Sigmoid colon (tissue), 7 donors: Measurements from ENCODE around the gene STARD13. TPM values are rescaled to one million over a fixed set of nuclear protein-coding genes. Genes with fewer than 3 reads are reported as not detected.

Source experiments
- DNase-seq: peaks from one replicate; pipeline ENCODE4 v3.0.0-alpha.2; 2019
- H3K27ac ChIP-seq, 4 donors: fragments of 200-600 bp; sonication (generic); one replicate each; pipeline ENCODE4 v1.5.1; 2016 to 2019; ENCODE audit warnings: mild to moderate bottlenecking in 1 of 4
- H3K27me3 ChIP-seq, 3 donors: fragments of 200-600 bp; sonication (generic); one replicate each; pipeline ENCODE4 v1.5.1; 2019; ENCODE audit warnings: mild to moderate bottlenecking in 1 of 3
- H3K36me3 ChIP-seq, 4 donors: fragments of 200-600 bp; sonication (generic); one replicate each; pipeline ENCODE4 v1.5.1; 2016 to 2019
- H3K4me1 ChIP-seq, 4 donors: fragments of 200-600 bp; sonication (generic); one replicate each; pipeline ENCODE4 v1.5.1; 2017 to 2019
- H3K4me3 ChIP-seq, 4 donors: fragments of 200-600 bp; sonication (generic); one replicate each; pipeline ENCODE4 v1.5.1; 2017 to 2019; ENCODE audit warnings: mild to moderate bottlenecking in 2 of 4, moderate library complexity in 1 of 4
- H3K9me3 ChIP-seq, 4 donors: fragments of 200-600 bp in 3 of 4; sonication (generic) in 3 of 4; one replicate each; pipeline versions ENCODE4 v1.5.1 to v1.6.1; 2013 to 2019
- EP300 ChIP-seq, 4 donors: sonication (generic); formaldehyde crosslinking; IDR thresholded peaks; one replicate each; pipeline ENCODE4 v1.6.1; 2017; ENCODE audit warnings: antibody characterized with exemption in 4 of 4
- POLR2A ChIP-seq, 2 donors: fragments of 450-650 bp; IDR thresholded peaks; one replicate each; pipeline ENCODE4 v1.6.1; 2016; ENCODE audit warnings: antibody characterized with exemption in 2 of 2, mild to moderate bottlenecking in 2 of 2, moderate library complexity in 2 of 2
- POLR2AphosphoS5 ChIP-seq, 4 donors: sonication (generic); formaldehyde crosslinking; IDR thresholded peaks; one replicate each; pipeline ENCODE4 v1.6.1; 2017; ENCODE audit warnings: antibody characterized with exemption in 4 of 4
- WGBS, 2 donors: extraction: QIAGEN DNeasy Blood & Tissue Kit; methylation state at CpG; one replicate each; pipeline ENCODE4 v1.1.7; 2013; 5-methylcytosine and 5-hydroxymethylcytosine counted together
- intact Hi-C: fragments of 100-400 bp; cut with DNase I; formaldehyde crosslinking; loops from one replicate; pipeline ENCODE4 v1.15.1; 2023
- polyA plus RNA-seq, 3 donors: library from polyadenylated mRNA; stranded (reverse); fragments of 200-250 nt; gene quantifications; one replicate each; pipeline ENCODE4 v1.2.3, GENCODE V29; 2013
- total RNA-seq, 4 donors: library from RNA; depleted of rRNA; stranded (reverse); fragments of >200 nt; gene quantifications; one replicate each; pipeline ENCODE4 v1.1.0, GENCODE V29; 2016
- TF ChIP-seq, protein P1 (sequence below), 4 experiments: fragments of 450-650 bp in 3 of 4; fragments of 200-600 bp in 1 of 4; IDR thresholded peaks; one replicate each; pipeline ENCODE4 v1.5.1; 2016 to 2019; ENCODE audit warnings: antibody characterized with exemption in 4 of 4, mild to moderate bottlenecking in 3 of 4, moderate library complexity in 2 of 4
- donor health status: healthy with polysubstance abuse.
- donor health status: Bipolar disorder and iron deficiency.
- donor health status: healthy.

STARD13 gene
- total and polyA plus RNA-seq, 7 donors = 3.7 to 102 (median 66.7) TPM

DNA sequence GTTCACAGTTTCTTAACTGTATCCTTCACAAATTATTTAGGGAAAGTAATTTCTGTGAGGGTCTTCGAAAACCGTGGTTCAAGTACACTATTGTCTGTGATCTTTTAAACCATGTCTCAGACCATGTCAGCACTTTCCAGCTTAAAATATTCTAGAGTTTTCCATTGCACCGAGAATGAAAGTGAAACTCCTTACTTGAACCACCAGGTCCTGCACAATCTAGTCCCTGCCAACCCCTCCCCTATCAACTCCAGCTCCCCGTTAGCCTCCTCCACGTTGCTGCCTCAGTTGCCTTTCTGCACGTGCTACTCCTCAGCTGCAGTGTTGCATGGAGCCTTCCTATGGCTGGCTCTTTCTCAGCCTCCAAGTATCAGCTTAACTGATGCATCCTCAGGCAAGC lies 7.2 kb upstream of the STARD13 start:
- H3K4me1 ChIP-seq = peaks cover 0 to 30% (median 21%) of the 10 kb centered on the region in 4 donors
- no peak overlapping the region for H3K4me3 ChIP-seq
- H3K36me3 ChIP-seq = no peaks in the 10 kb centered on the region
- TF ChIP-seq POLR2A (IDR thresholded peaks at IDR 0.05) (no peak), POLR2AphosphoS5 (IDR thresholded peaks at IDR 0.05) (no peak)
- H3K9me3 ChIP-seq = no peaks in the 10 kb centered on the region
- intact Hi-C loops = no loop called here
- H3K27me3 ChIP-seq = no peaks in the 10 kb centered on the region
- 74 to 82% methylated on average over 6 of the region's 6 CpGs for WGBS, 2 donors
- no peak overlapping the region for H3K27ac ChIP-seq
- no peak for DNase-seq

GRCh38 chr13:33290421-33290965 lies 4.9 kb upstream of the STARD13 start:
- Histone ChIP-seq H3K27me3 (no peaks in the 10 kb centered on the region), H3K36me3 (no peaks in the 10 kb centered on the region), H3K9me3 (no peaks in the 10 kb centered on the region), H3K4me1 (peaks cover 0 to 38% (median 28%) of the 10 kb centered on the region in 4 donors), H3K4me3 (no peak overlapping the region), H3K27ac (peak overlapping the region; percentile 45 to 61 (median 60))
- no peak for TF ChIP-seq EP300 (IDR thresholded peaks at IDR 0.05)
- TF ChIP-seq POLR2A (IDR thresholded peaks at IDR 0.05) = no peak
- TF ChIP-seq, protein P1, sequence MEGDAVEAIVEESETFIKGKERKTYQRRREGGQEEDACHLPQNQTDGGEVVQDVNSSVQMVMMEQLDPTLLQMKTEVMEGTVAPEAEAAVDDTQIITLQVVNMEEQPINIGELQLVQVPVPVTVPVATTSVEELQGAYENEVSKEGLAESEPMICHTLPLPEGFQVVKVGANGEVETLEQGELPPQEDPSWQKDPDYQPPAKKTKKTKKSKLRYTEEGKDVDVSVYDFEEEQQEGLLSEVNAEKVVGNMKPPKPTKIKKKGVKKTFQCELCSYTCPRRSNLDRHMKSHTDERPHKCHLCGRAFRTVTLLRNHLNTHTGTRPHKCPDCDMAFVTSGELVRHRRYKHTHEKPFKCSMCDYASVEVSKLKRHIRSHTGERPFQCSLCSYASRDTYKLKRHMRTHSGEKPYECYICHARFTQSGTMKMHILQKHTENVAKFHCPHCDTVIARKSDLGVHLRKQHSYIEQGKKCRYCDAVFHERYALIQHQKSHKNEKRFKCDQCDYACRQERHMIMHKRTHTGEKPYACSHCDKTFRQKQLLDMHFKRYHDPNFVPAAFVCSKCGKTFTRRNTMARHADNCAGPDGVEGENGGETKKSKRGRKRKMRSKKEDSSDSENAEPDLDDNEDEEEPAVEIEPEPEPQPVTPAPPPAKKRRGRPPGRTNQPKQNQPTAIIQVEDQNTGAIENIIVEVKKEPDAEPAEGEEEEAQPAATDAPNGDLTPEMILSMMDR (IDR thresholded peaks at IDR 0.05) = no peak
- no peak for TF ChIP-seq POLR2AphosphoS5 (IDR thresholded peaks at IDR 0.05)
- intact Hi-C loops = no loop called here
- no peak for DNase-seq
- 94 to 98% methylated on average over 3 of the region's 3 CpGs for WGBS, 2 donors

DNA sequence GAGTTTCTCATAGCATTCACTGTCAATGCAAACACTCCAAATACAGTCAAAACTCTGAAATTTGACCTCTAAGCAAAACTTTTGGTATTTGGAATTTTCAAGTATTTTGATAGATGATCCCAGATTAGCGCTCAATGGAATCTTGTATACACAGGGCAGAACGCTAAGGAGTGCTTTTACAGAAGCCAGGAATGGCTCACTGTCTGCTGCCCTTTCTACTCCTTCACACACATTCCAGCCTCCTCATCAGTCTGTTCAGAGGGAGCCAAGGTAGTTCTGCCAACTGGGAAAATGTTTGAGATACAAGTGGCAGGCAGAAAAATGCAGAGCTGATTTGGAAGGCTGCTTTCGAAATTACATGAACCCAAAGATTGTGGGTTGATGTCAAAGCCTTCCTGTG lies 4.4 kb upstream of the STARD13 start:
- H3K4me3 ChIP-seq = no peak overlapping the region
- TF ChIP-seq POLR2A (IDR thresholded peaks at IDR 0.05) = no peak
- TF ChIP-seq POLR2AphosphoS5 (IDR thresholded peaks at IDR 0.05) = no peak
- TF ChIP-seq, protein P1 (IDR thresholded peaks at IDR 0.05) = no peak
- no peak for TF ChIP-seq EP300 (IDR thresholded peaks at IDR 0.05)
- 90% methylated on average over 3 of the region's 3 CpGs for WGBS, 2 donors
- no peaks in the 10 kb centered on the region for H3K36me3 ChIP-seq
- peaks cover 0 to 38% (median 28%) of the 10 kb centered on the region in 4 donors for H3K4me1 ChIP-seq
- DNase-seq = no peak
- H3K27me3 ChIP-seq = no peaks in the 10 kb centered on the region
- no peaks in the 10 kb centered on the region for H3K9me3 ChIP-seq
- intact Hi-C loops = loop anchor here (5.0 to 10.0 kb wide), 6 partner anchors 62 to 703 kb away; partner anchors contain the start of genes KL and PDS5B
- H3K27ac ChIP-seq = peak overlapping the region; percentile 45 to 61 (median 60)

GRCh38 chr13:33287142-33287882 lies 1.8 kb upstream of the STARD13 start:
- WGBS, 2 donors = 88 to 90% methylated on average over 15 of the region's 15 CpGs
- H3K4me1 ChIP-seq = peaks cover 0 to 44% (median 31%) of the 10 kb centered on the region in 4 donors
- H3K36me3 ChIP-seq = no peaks in the 10 kb centered on the region
- no peak for DNase-seq
- intact Hi-C loops = loop anchor here (5.0 to 10.0 kb wide), 6 partner anchors 65 to 700 kb away; partner anchors contain the start of genes KL and PDS5B
- TF ChIP-seq POLR2A (IDR thresholded peaks at IDR 0.05) (no peak), EP300 (IDR thresholded peaks at IDR 0.05) (no peak), POLR2AphosphoS5 (IDR thresholded peaks at IDR 0.05) (no peak)
- TF ChIP-seq, protein P1 (IDR thresholded peaks at IDR 0.05) = no peak
- no peaks in the 10 kb centered on the region for H3K9me3 ChIP-seq
- no peak overlapping the region for H3K4me3 ChIP-seq
- no peaks in the 10 kb centered on the region for H3K27me3 ChIP-seq
- peak overlapping the region; percentile 89 to 94 (median 92) for H3K27ac ChIP-seq

DNA sequence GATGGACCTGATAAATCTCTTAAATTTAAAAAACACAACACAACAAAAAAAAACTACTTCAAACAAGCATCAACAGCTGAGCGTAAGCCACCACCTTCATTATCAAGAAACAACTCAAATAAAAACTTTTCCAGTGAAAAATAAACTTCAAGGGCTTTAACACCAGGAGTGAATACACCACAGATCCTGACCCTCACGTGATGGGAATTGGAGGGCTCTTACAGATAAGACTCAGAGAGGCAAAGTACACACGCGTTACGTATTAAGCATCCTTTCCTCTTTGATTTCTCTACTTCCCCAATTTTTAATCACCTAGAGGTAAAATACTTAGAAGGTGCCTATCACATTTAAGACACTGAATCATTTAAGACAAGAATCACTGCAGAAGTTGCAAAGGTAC lies 573 bp upstream of the STARD13 start:
- no peaks in the 10 kb centered on the region for H3K27me3 ChIP-seq
- DNase-seq = no peak
- H3K4me1 ChIP-seq = peaks cover 0 to 54% (median 36%) of the 10 kb centered on the region in 4 donors
- TF ChIP-seq POLR2A (IDR thresholded peaks at IDR 0.05) (no peak), POLR2AphosphoS5 (IDR thresholded peaks at IDR 0.05) (no peak), EP300 (IDR thresholded peaks at IDR 0.05) (no peak)
- TF ChIP-seq, protein P1 (IDR thresholded peaks at IDR 0.05) = no peak
- intact Hi-C loops = loop anchor here (5.0 to 10.0 kb wide), 6 partner anchors 66 to 699 kb away; partner anchors contain the start of genes KL and PDS5B
- H3K36me3 ChIP-seq = no peaks in the 10 kb centered on the region
- WGBS, 2 donors = 4 to 17% methylated on average over 5 of the region's 5 CpGs
- H3K27ac ChIP-seq = peak overlapping the region; percentile 89 to 94 (median 92)
- peak overlapping the region; percentile 60 to 69 (median 62) for H3K4me3 ChIP-seq
- H3K9me3 ChIP-seq = no peaks in the 10 kb centered on the region
